Parathyroid adenoma (tissue), 2 donors: ENCODE measurements around the gene CCNB3.
"Not testable (repeated sequence)": the region's sequence is repeated elsewhere in the genome, so short reads cannot be mapped to it uniquely, and the experiment has no call there.

ENCODE experiments used
- H2AFZ ChIP-seq: fragments of 300-600 bp; sonication (generic); one replicate; pipeline ENCODE4 v1.7.0; 2017; ENCODE audit warnings: antibody characterized with exemption, mild to moderate bottlenecking
- H3K27ac ChIP-seq: fragments of 300-600 bp; sonication (generic); one replicate; pipeline ENCODE4 v1.7.0; 2017
- H3K27me3 ChIP-seq: fragments of 300-600 bp; sonication (generic); one replicate; pipeline ENCODE4 v1.7.0; 2017; ENCODE audit warnings: low read length; ENCODE audit not compliant: control insufficient read depth, insufficient read depth
- H3K36me3 ChIP-seq: fragments of 300-600 bp; sonication (generic); one replicate; pipeline ENCODE4 v1.7.0; 2017; ENCODE audit warnings: low read length; ENCODE audit not compliant: control insufficient read depth, insufficient read depth
- H3K4me1 ChIP-seq: fragments of 300-600 bp; sonication (generic); one replicate; pipeline ENCODE4 v1.7.0; 2017; ENCODE audit warnings: control low read depth
- H3K4me2 ChIP-seq: fragments of 300-600 bp; sonication (generic); one replicate; pipeline ENCODE4 v1.7.0; 2017; ENCODE audit warnings: low read length
- H3K4me3 ChIP-seq: fragments of 300-600 bp; sonication (generic); one replicate; pipeline ENCODE4 v1.7.0; 2017; ENCODE audit warnings: low read depth, low read length
- H3K79me2 ChIP-seq: fragments of 300-600 bp; sonication (generic); one replicate; pipeline ENCODE4 v1.7.0; 2017; ENCODE audit warnings: control low read depth
- H3K9ac ChIP-seq: fragments of 300-600 bp; sonication (generic); one replicate; pipeline ENCODE4 v1.7.0; 2017; ENCODE audit warnings: mild to moderate bottlenecking
- H3K9me3 ChIP-seq: fragments of 300-600 bp; sonication (generic); one replicate; pipeline ENCODE4 v1.7.0; 2017; ENCODE audit warnings: low read length; ENCODE audit not compliant: control insufficient read depth
- TF ChIP-seq, protein P1 (sequence below): fragments of 300-600 bp; sonication (generic); IDR thresholded peaks from one replicate; pipeline ENCODE4 v1.7.0; 2017; ENCODE audit warnings: antibody characterized with exemption, mild to moderate bottlenecking
- donor health status: primary hyperparathyroidism.

The CCNB3 gene

DNA sequence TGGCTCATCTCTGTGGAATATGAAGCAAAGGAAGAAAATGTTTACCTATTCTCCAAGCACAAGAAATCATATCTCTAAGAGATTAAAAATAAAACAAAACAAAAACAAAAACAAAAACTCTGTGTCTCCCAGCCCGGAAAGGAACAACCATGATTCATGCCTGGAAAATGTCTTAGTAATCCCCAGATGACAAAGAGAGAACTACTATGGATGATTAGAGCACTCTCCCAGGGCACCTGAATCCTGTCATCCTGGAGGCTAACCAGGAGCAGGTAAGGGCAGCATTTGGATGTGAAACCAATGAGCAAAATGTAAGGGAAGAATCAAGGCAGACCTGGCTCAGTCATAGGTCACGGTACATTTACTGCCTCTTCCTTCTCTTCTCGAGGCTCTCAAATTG lies 2.0 kb upstream of the CCNB3 start:
- peak overlapping the region; percentile 38 for H2AFZ ChIP-seq
- H3K9ac ChIP-seq, result no peak overlapping the region
- no peak overlapping the region for H3K27ac ChIP-seq
- H3K9me3 ChIP-seq, result no peaks in the 10 kb centered on the region
- TF ChIP-seq, protein P1, sequence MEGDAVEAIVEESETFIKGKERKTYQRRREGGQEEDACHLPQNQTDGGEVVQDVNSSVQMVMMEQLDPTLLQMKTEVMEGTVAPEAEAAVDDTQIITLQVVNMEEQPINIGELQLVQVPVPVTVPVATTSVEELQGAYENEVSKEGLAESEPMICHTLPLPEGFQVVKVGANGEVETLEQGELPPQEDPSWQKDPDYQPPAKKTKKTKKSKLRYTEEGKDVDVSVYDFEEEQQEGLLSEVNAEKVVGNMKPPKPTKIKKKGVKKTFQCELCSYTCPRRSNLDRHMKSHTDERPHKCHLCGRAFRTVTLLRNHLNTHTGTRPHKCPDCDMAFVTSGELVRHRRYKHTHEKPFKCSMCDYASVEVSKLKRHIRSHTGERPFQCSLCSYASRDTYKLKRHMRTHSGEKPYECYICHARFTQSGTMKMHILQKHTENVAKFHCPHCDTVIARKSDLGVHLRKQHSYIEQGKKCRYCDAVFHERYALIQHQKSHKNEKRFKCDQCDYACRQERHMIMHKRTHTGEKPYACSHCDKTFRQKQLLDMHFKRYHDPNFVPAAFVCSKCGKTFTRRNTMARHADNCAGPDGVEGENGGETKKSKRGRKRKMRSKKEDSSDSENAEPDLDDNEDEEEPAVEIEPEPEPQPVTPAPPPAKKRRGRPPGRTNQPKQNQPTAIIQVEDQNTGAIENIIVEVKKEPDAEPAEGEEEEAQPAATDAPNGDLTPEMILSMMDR, result no peak
- H3K4me3 ChIP-seq, result no peak overlapping the region
- no peaks in the 10 kb centered on the region for H3K4me1 ChIP-seq
- H3K4me2 ChIP-seq, result no peak overlapping the region
- no peaks in the 10 kb centered on the region for H3K79me2 ChIP-seq
- no peaks in the 10 kb centered on the region for H3K36me3 ChIP-seq
- H3K27me3 ChIP-seq, result no peaks in the 10 kb centered on the region

DNA sequence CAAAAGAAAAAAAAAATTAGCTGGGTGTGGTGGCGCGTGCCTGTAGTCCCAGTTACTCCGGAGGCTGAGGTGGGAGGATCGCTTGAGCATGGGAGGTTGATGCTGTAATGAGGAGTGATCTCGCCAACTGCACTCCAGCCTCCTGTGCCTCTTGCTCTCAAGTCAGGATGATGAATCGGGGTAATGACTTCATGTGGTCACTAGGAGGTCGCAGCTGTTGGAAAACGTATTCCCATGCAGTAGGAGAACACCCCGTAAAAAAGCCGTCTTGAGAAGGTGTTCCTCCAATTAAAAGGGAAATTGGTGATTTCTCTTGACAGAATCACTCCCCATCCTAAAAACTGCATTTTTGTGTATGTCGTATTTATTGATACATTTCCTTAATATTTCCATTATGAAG lies 2.2 kb downstream of the CCNB3 start:
- no peak overlapping the region for H3K4me3 ChIP-seq

DNA sequence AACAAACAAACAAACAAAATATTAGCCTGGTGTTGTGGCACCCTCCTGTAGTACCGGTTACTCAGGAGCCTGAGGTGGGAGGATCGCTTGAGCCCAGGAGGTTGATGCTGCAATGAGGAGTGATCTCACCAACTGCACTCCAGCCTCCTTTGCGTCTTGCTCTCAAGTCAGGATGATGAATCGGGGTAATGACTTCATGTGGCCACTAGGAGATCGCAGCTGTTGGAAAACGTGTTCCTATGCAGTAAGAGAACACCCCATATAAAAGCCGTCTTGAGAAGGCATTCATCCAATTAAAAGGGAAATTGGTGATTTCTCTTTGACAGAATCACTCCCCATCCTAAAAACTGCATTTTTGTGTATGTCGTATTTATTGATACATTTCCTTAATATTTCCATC lies 6.9 kb downstream of the CCNB3 start:
- no peaks in the 10 kb centered on the region for H3K79me2 ChIP-seq
- H2AFZ ChIP-seq, result no peak overlapping the region
- H3K4me3 ChIP-seq, result no peak overlapping the region
- TF ChIP-seq, protein P1, result no peak
- H3K27ac ChIP-seq, result no peak overlapping the region
- H3K4me2 ChIP-seq, result no peak overlapping the region
- no peaks in the 10 kb centered on the region for H3K27me3 ChIP-seq
- H3K36me3 ChIP-seq, result no peaks in the 10 kb centered on the region
- no peak overlapping the region for H3K9ac ChIP-seq
- H3K4me1 ChIP-seq, result no peaks in the 10 kb centered on the region
- no peaks in the 10 kb centered on the region for H3K9me3 ChIP-seq

More for the DNA sequence above, 2.2 kb downstream of the CCNB3 start:
- H3K79me2 ChIP-seq, result no peaks in the 10 kb centered on the region
- no peak overlapping the region for H2AFZ ChIP-seq
- H3K4me2 ChIP-seq, result no peak overlapping the region
- no peaks in the 10 kb centered on the region for H3K4me1 ChIP-seq
- no peaks in the 10 kb centered on the region for H3K9me3 ChIP-seq
- no peak overlapping the region for H3K9ac ChIP-seq
- TF ChIP-seq, protein P1, result no peak
- no peaks in the 10 kb centered on the region for H3K36me3 ChIP-seq
- no peaks in the 10 kb centered on the region for H3K27me3 ChIP-seq
- H3K27ac ChIP-seq, result no peak overlapping the region

DNA sequence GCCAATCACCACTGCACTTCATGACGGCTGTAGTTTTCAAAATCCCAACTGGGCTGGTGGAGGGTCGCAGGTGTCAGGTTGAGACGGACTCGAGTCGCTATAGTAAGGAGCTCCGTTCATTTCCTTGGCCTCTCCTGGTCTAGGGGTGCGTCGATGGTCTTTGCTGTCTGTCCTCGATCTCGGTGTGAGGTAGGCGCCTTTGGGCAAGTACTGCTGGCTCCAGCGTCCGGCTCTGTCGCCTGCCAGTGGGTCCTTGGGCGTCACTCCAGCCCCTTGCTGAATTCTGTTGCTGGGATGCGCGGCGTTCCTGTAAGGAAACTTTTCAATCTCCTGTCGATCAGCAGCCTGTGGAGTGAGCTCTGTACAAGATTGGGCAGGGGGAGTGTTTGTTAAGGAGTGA lies 76.7 kb downstream of the CCNB3 start:
- TF ChIP-seq, protein P1, result no peak
- H3K9me3 ChIP-seq, result no peaks in the 10 kb centered on the region
- no peak overlapping the region for H3K4me3 ChIP-seq
- no peak overlapping the region for H2AFZ ChIP-seq
- H3K27me3 ChIP-seq, result no peaks in the 10 kb centered on the region
- H3K4me1 ChIP-seq, result no peaks in the 10 kb centered on the region
- H3K27ac ChIP-seq, result no peak overlapping the region
- no peaks in the 10 kb centered on the region for H3K79me2 ChIP-seq
- no peak overlapping the region for H3K4me2 ChIP-seq
- H3K9ac ChIP-seq, result no peak overlapping the region
- H3K36me3 ChIP-seq, result no peaks in the 10 kb centered on the region

DNA sequence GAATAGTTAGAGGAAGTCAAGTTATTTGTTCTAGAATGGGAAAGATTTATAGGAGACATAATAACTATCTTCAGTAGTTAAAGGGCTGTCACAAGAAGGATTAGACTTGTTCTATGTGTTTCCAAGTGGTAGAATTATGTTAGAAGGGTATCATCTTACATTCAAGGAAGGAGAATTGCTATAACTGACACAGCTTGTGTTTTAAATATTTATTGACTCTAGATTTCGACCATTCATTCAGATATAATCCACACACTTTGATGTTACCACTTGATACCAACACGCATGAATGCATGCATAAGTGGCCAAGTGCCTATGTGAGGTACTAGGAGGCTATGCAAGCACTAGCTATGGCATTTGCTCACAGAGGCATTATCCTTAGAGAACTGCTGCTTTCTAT lies 122.7 kb downstream of the CCNB3 start:
- Histone ChIP-seq H3K27me3 (no peaks in the 10 kb centered on the region), H3K9ac (no peak overlapping the region), H3K4me2 (no peak overlapping the region), H3K27ac (no peak overlapping the region), H3K9me3 (no peaks in the 10 kb centered on the region), H3K79me2 (no peaks in the 10 kb centered on the region), H3K36me3 (no peaks in the 10 kb centered on the region), H3K4me3 (no peak overlapping the region), H2AFZ (no peak overlapping the region), H3K4me1 (peaks cover 2% of the 10 kb centered on the region)
- TF ChIP-seq, protein P1, result no peak

DNA sequence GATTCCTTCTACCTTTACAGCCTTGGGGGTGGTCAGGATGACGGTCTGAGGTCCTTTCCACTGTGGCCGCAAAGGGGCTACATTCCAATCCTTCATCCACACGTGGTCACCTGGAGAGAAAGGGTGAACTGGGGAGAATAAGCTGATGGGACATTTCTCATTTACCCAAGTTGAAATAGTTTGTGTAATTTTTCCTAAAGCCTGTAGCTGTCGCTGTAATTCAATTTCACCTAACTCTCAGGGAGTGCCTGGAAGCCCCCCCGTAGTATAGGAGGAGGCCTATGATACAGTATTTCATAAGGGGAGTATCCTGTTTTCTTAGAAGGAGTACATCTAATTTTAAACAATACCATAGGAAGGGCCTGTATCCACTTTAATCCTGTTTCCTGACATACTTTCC lies 128.1 kb downstream of the CCNB3 start:
- H3K27ac ChIP-seq, H2AFZ ChIP-seq, H3K9ac ChIP-seq, H3K36me3 ChIP-seq, H3K27me3 ChIP-seq, H3K4me1 ChIP-seq, H3K4me2 ChIP-seq, H3K79me2 ChIP-seq, H3K4me3 ChIP-seq, H3K9me3 ChIP-seq: not testable (repeated sequence)
